A549 (cell line): ENCODE data around the gene CREB3L1.

Source experiments
- CEBPB ChIP-seq, 2 experiments: fragments of >200 bp in 1 of 2; sonication (Bioruptor Twin) in 1 of 2; formaldehyde crosslinking in 1 of 2; IDR thresholded peaks; 2 replicates each; pipeline ENCODE4 v1.6.1; 2012 to 2016
- CTCF ChIP-seq: fragments of >200 bp; sonication (Bioruptor Twin); formaldehyde crosslinking; IDR thresholded peaks from 3 replicates; pipeline ENCODE4 v1.5.1; 2016
- EHMT2 ChIP-seq: fragments of 200-600 bp; sonication (generic); IDR thresholded peaks from 2 replicates; pipeline ENCODE4 v1.6.1; 2016; ENCODE audit warnings: antibody characterized with exemption, low read depth, mild to moderate bottlenecking, moderate library complexity
- EP300 ChIP-seq, 2 experiments: fragments of >200 bp; sonication (Bioruptor Twin); formaldehyde crosslinking; IDR thresholded peaks; 2 replicates in 1 of 2; 3 replicates in 1 of 2; pipeline ENCODE4 v1.6.1; 2016 to 2017
- MAZ ChIP-seq: fragments of 150-350 bp; IDR thresholded peaks from 2 replicates; pipeline ENCODE4 v1.6.1; 2014; ENCODE audit warnings: antibody characterized with exemption, low read depth, low read length, borderline replicate concordance
- PBX3 ChIP-seq: IDR thresholded peaks from 2 replicates; pipeline ENCODE4 v1.6.1; 2012
- RFX5 ChIP-seq: fragments of 450-650 bp; IDR thresholded peaks from 2 replicates; pipeline ENCODE4 v1.7.1; 2014; ENCODE audit warnings: antibody characterized with exemption, mild to moderate bottlenecking, moderate library complexity
- ZFP36 ChIP-seq: fragments of 450-650 bp; IDR thresholded peaks from 2 replicates; pipeline ENCODE4 v1.6.1; 2014; ENCODE audit warnings: borderline replicate concordance; ENCODE audit not compliant: partially characterized antibody

- no peak for TF ChIP-seq CTCF
- TF ChIP-seq EHMT2 = no peak
- no peak for TF ChIP-seq PBX3
- no peak for TF ChIP-seq EP300 (IDR thresholded peaks at IDR 0.05)
- TF ChIP-seq CEBPB (IDR thresholded peaks at IDR 0.05) = no peak
- TF ChIP-seq ZFP36 = no peak
- TF ChIP-seq MAZ = no peak
- no peak for TF ChIP-seq RFX5
Observed at GRCh38 chr11:46296528-46297448, 19.3 kb downstream of the CREB3L1 start.
